Gastrocnemius medialis (tissue), 4 donors: Measurements from ENCODE around the gene TPCN1.

Source experiments
- POLR2A ChIP-seq, 2 donors: fragments of 450-650 bp; IDR thresholded peaks; one replicate each; pipeline ENCODE4 v1.6.1; 2017; ENCODE audit warnings: antibody characterized with exemption in 2 of 2, mild to moderate bottlenecking in 2 of 2, moderate library complexity in 2 of 2
- TF ChIP-seq, protein P1 (sequence below), 5 experiments: fragments of 450-650 bp in 3 of 5; fragments of 200-600 bp in 2 of 5; sonication (generic) in 2 of 5; IDR thresholded peaks in 4 of 5; conservative IDR thresholded peaks in 1 of 5; 1 replicate in 4 of 5; 2 replicates in 1 of 5; pipeline ENCODE4 v1.5.1; 2016 to 2019; ENCODE audit warnings: antibody characterized with exemption in 5 of 5, mild to moderate bottlenecking in 3 of 5, moderate library complexity in 3 of 5

DNA sequence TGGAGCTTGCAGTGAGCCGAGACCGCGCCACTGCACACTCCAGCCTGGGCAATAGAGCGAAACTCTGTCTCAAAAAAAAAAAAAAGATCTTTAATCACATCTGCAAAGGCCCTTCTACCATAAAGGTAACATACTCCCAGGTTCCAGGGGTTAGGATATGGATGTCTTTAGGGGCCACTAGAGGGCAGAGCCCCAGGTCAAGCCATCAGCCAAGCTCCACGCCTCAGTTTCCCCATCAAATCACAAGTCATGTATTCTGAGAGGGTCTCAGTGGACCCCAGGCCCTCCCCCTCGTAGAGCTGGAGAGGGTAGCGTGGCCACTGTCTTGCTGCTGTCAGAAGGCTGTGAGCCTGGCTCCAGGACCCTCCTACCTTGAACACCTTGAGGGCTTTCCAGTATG, 94.9 kb downstream of the TPCN1 start:
- TF ChIP-seq, protein P1, sequence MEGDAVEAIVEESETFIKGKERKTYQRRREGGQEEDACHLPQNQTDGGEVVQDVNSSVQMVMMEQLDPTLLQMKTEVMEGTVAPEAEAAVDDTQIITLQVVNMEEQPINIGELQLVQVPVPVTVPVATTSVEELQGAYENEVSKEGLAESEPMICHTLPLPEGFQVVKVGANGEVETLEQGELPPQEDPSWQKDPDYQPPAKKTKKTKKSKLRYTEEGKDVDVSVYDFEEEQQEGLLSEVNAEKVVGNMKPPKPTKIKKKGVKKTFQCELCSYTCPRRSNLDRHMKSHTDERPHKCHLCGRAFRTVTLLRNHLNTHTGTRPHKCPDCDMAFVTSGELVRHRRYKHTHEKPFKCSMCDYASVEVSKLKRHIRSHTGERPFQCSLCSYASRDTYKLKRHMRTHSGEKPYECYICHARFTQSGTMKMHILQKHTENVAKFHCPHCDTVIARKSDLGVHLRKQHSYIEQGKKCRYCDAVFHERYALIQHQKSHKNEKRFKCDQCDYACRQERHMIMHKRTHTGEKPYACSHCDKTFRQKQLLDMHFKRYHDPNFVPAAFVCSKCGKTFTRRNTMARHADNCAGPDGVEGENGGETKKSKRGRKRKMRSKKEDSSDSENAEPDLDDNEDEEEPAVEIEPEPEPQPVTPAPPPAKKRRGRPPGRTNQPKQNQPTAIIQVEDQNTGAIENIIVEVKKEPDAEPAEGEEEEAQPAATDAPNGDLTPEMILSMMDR (IDR thresholded peaks at IDR 0.05 in 4 of 5, conservative IDR thresholded peaks at IDR 0.05 in 1 of 5), result no peak
- TF ChIP-seq POLR2A (IDR thresholded peaks at IDR 0.05), result no peak
